Neural cell (in vitro differentiated cells): ENCODE measurements around the gene KRTAP10-3. TPM values are rescaled to one million over a fixed set of nuclear protein-coding genes. Genes with fewer than 3 reads are reported as not detected.

Source experiments
- H2AFZ ChIP-seq: fragments of 200-600, 300-800 bp; sonication (generic), shearing (Covaris generic); 2 replicates; pipeline ENCODE4 v1.6.0; 2014; ENCODE audit warnings: low read depth, mild to moderate bottlenecking, antibody characterized with exemption, low read length, moderate library complexity
- H3F3A ChIP-seq: fragments of 200-600 bp; shearing (Covaris generic); 2 replicates; pipeline ENCODE4 v1.6.1; 2016; ENCODE audit warnings: mild to moderate bottlenecking, moderate library complexity, mixed read lengths, antibody characterized with exemption, low read length; ENCODE audit not compliant: insufficient read depth, poor library complexity, severe bottlenecking
- H3K27ac ChIP-seq: fragments of 200-600, 300-800 bp; sonication (generic), shearing (Covaris generic); 2 replicates; pipeline ENCODE4 v1.5.1; 2014; ENCODE audit warnings: mild to moderate bottlenecking, low read length, moderate library complexity
- H3K27me3 ChIP-seq: fragments of 300-800, 200-600 bp; sonication (generic), shearing (Covaris generic); 2 replicates; pipeline ENCODE4 v1.6.0; 2014; ENCODE audit warnings: mild to moderate bottlenecking, low read depth, low read length, moderate library complexity; ENCODE audit not compliant: insufficient read depth
- H3K36me3 ChIP-seq: fragments of 300-800, 200-600 bp; sonication (generic), shearing (Covaris generic); 2 replicates; pipeline ENCODE4 v1.5.1; 2014; ENCODE audit warnings: mild to moderate bottlenecking, antibody characterized with exemption, low read length, moderate library complexity; ENCODE audit not compliant: insufficient read depth
- H3K4me2 ChIP-seq: fragments of 300-800, 200-600 bp; sonication (generic), shearing (Covaris generic); 2 replicates; pipeline ENCODE4 v1.6.0; 2014; ENCODE audit warnings: mild to moderate bottlenecking, low read length
- H3K4me3 ChIP-seq: fragments of 300-800, 200-600 bp; sonication (generic), shearing (Covaris generic); 2 replicates; pipeline ENCODE4 v1.5.1; 2014; ENCODE audit warnings: mild to moderate bottlenecking, low read length, moderate library complexity
- H3K79me2 ChIP-seq: fragments of 200-600 bp; shearing (Covaris generic); replicated peaks from 2 replicates; pipeline ENCODE4 v1.6.0; 2014; ENCODE audit warnings: mild to moderate bottlenecking, low read length, moderate library complexity; ENCODE audit not compliant: insufficient read depth
- H3K9ac ChIP-seq: fragments of 300-800, 200-600 bp; sonication (generic), shearing (Covaris generic); 2 replicates; pipeline ENCODE4 v1.6.1; 2016; ENCODE audit warnings: mild to moderate bottlenecking, low read length, mixed read lengths
- H3K9me2 ChIP-seq: fragments of 200-600 bp; shearing (Covaris generic); 2 replicates; pipeline ENCODE4 v1.6.1; 2016; ENCODE audit warnings: mild to moderate bottlenecking, low read length, mixed read lengths; ENCODE audit not compliant: insufficient read depth
- H3K9me3 ChIP-seq: fragments of 200-600, 300-800 bp; sonication (generic), shearing (Covaris generic); 2 replicates; pipeline ENCODE4 v1.6.1; 2016; ENCODE audit warnings: mild to moderate bottlenecking, mixed run types, low read length, moderate library complexity, mixed read lengths
- H4K20me1 ChIP-seq: fragments of 200-600 bp; shearing (Covaris generic); 2 replicates; pipeline ENCODE4 v1.6.1; 2016; ENCODE audit warnings: mild to moderate bottlenecking, mixed run types; ENCODE audit not compliant: insufficient read depth
- EP300 ChIP-seq: fragments of 450-650 bp; conservative IDR thresholded peaks from 2 replicates; pipeline ENCODE4 v1.6.1; 2014; ENCODE audit warnings: antibody characterized with exemption, mild to moderate bottlenecking, moderate library complexity; ENCODE audit not compliant: poor library complexity, severe bottlenecking
- EZH2 ChIP-seq: fragments of 200-600, 300-800 bp; shearing (Covaris generic), sonication (generic); IDR thresholded peaks from 2 replicates; pipeline ENCODE4 v1.6.1; 2014; ENCODE audit warnings: antibody characterized with exemption, low read length, borderline replicate concordance, mild to moderate bottlenecking; ENCODE audit not compliant: insufficient read depth, poor library complexity, severe bottlenecking
- MXI1 ChIP-seq: fragments of 450-650 bp; conservative IDR thresholded peaks from 2 replicates; pipeline ENCODE4 v1.6.1; 2014; ENCODE audit warnings: antibody characterized with exemption, mild to moderate bottlenecking; ENCODE audit not compliant: poor library complexity, severe bottlenecking
- POLR2AphosphoS5 ChIP-seq: IDR thresholded peaks from 2 replicates; pipeline ENCODE4 v1.6.1; 2012
- RAD21 ChIP-seq: fragments of 450-650 bp; conservative IDR thresholded peaks from 2 replicates; pipeline ENCODE4 v1.6.1; 2014; ENCODE audit warnings: antibody characterized with exemption, mild to moderate bottlenecking, moderate library complexity
- SMC3 ChIP-seq: fragments of 450-650 bp; conservative IDR thresholded peaks from 2 replicates; pipeline ENCODE4 v1.6.1; 2014; ENCODE audit warnings: antibody characterized with exemption, mild to moderate bottlenecking, moderate library complexity; ENCODE audit not compliant: poor library complexity
- TAF1 ChIP-seq: IDR thresholded peaks from 2 replicates; pipeline ENCODE4 v1.6.1; 2012; ENCODE audit warnings: low read depth
- polyA plus RNA-seq: library from polyadenylated mRNA; depleted of rRNA; stranded (reverse); fragments of >200 nt; gene quantifications from 2 replicates; pipeline ENCODE4 v1.2.3, GENCODE V29; 2014
- TF ChIP-seq, protein P1 (sequence below): IDR thresholded peaks from 2 replicates; pipeline ENCODE4 v1.6.1; 2012; ENCODE audit warnings: borderline replicate concordance
- TF ChIP-seq, protein P2 (sequence below): fragments of 450-650 bp; IDR thresholded peaks from 2 replicates; pipeline ENCODE4 v1.5.1; 2014; ENCODE audit warnings: antibody characterized with exemption, mild to moderate bottlenecking, moderate library complexity; ENCODE audit not compliant: poor library complexity, severe bottlenecking

Gene KRTAP10-3
- polyA plus RNA-seq, 1 donor from 2014 or later: not detected

DNA sequence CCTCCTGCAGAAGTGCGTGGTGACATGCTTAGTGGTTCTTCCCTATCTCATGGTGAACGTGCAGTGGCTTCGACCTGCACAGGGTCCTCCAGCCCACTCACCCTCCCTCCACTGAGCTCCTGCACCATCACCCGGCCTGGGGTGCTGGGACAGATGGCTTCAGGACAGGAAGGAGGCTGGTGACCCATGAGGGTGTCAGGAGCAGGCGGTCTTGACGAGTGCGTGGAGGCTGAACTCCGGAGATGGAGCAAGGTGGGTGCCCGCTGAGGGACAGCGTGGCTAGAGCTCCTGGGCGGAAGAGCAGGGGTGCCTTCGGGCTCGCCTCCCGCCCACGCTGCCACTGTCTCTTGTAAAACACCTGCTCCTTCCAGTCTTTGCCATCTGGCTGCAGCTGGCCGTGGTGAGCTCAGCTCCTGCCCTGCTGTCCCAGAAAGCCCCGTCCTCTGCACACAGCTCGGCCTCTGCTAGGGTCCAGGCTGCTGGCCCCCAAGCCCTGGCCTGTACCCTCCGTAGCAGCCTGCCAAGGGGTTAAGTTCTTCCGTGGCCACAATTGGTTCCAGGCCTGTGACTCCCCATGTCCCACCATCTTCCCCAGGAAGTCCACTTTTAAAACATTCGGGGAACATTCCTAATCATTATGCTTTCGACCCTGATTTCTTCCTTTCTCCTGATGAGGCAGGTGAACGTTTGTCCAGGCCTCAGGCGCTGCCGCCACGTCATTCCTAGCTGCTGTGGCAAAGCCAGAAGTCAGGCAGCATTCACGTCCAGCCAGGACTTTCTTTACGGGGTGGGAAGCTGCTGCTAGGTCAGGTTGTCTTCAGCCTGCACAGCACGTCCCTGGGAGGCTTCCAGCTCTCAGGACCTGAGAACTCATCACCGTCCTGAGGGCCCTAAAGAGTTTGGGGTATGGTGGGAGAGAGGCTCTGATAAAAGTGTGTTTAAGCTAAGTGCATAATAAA is 26.7 kb downstream of the KRTAP10-3 start:
- Histone ChIP-seq H3K4me2 (no peak overlapping the region), H2AFZ (no peak overlapping the region), H3K9me3 (no peaks in the 10 kb centered on the region), H3K79me2 (no peaks in the 10 kb centered on the region), H3K4me3 (no peak overlapping the region), H3K9me2 (no peaks in the 10 kb centered on the region), H3F3A (no peaks in the 10 kb centered on the region), H4K20me1 (no peaks in the 10 kb centered on the region), H3K36me3 (no peaks in the 10 kb centered on the region), H3K27ac (no peak overlapping the region), H3K27me3 (no peaks in the 10 kb centered on the region), H3K9ac (no peak overlapping the region)
- TF ChIP-seq MXI1 (no peak), EP300 (no peak), POLR2AphosphoS5 (no peak), TAF1 (no peak), RAD21 (no peak), EZH2 (no peak), SMC3 (no peak)
- TF ChIP-seq, protein P1, sequence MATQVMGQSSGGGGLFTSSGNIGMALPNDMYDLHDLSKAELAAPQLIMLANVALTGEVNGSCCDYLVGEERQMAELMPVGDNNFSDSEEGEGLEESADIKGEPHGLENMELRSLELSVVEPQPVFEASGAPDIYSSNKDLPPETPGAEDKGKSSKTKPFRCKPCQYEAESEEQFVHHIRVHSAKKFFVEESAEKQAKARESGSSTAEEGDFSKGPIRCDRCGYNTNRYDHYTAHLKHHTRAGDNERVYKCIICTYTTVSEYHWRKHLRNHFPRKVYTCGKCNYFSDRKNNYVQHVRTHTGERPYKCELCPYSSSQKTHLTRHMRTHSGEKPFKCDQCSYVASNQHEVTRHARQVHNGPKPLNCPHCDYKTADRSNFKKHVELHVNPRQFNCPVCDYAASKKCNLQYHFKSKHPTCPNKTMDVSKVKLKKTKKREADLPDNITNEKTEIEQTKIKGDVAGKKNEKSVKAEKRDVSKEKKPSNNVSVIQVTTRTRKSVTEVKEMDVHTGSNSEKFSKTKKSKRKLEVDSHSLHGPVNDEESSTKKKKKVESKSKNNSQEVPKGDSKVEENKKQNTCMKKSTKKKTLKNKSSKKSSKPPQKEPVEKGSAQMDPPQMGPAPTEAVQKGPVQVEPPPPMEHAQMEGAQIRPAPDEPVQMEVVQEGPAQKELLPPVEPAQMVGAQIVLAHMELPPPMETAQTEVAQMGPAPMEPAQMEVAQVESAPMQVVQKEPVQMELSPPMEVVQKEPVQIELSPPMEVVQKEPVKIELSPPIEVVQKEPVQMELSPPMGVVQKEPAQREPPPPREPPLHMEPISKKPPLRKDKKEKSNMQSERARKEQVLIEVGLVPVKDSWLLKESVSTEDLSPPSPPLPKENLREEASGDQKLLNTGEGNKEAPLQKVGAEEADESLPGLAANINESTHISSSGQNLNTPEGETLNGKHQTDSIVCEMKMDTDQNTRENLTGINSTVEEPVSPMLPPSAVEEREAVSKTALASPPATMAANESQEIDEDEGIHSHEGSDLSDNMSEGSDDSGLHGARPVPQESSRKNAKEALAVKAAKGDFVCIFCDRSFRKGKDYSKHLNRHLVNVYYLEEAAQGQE: no peak
- TF ChIP-seq, protein P2, sequence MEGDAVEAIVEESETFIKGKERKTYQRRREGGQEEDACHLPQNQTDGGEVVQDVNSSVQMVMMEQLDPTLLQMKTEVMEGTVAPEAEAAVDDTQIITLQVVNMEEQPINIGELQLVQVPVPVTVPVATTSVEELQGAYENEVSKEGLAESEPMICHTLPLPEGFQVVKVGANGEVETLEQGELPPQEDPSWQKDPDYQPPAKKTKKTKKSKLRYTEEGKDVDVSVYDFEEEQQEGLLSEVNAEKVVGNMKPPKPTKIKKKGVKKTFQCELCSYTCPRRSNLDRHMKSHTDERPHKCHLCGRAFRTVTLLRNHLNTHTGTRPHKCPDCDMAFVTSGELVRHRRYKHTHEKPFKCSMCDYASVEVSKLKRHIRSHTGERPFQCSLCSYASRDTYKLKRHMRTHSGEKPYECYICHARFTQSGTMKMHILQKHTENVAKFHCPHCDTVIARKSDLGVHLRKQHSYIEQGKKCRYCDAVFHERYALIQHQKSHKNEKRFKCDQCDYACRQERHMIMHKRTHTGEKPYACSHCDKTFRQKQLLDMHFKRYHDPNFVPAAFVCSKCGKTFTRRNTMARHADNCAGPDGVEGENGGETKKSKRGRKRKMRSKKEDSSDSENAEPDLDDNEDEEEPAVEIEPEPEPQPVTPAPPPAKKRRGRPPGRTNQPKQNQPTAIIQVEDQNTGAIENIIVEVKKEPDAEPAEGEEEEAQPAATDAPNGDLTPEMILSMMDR: no peak

DNA sequence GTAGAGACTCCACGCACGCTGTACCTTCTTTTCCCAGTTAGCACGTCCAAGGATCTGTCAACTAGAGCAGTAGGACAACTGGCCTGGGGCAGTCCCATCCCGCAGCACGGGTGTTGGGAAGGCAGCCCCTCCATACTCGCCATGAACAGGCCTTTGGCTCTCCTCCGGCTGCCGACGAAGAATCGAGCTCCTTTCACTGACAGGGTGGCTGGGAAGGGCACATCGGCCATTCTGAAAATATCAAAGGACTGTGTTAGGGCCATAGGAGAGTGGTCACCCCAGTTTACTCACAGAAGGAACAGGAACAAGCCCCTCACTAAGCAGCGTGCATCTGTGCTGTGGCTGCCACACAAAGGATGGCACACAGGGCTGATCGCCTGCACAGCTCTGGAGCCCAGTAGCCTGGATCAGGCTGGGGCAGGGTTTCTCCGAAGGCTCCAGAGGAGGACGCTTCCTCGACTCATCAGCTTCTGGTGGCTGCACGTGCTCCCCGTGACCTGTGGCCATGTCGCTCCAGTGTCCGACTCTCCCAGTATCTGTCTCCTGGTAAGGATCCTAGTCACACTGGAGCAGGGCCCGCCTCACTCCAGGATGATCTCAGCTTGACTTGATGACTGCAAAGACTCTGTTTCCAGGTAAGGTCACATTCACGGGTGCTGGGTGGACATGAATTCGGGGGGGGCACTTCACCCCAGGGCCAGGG is 27.5 kb downstream of the KRTAP10-3 start:
- no peak overlapping the region for H3K27ac ChIP-seq
- no peak overlapping the region for H3K4me2 ChIP-seq
- TF ChIP-seq SMC3: no peak
- TF ChIP-seq MXI1: no peak
- TF ChIP-seq EZH2: no peak
- TF ChIP-seq, protein P2: no peak
- TF ChIP-seq, protein P1: no peak
- H3K4me3 ChIP-seq: no peak overlapping the region
- H3K79me2 ChIP-seq: no peaks in the 10 kb centered on the region
- no peaks in the 10 kb centered on the region for H4K20me1 ChIP-seq
- no peaks in the 10 kb centered on the region for H3K9me3 ChIP-seq
- H3K9ac ChIP-seq: no peak overlapping the region
- no peaks in the 10 kb centered on the region for H3F3A ChIP-seq
- H2AFZ ChIP-seq: no peak overlapping the region
- H3K9me2 ChIP-seq: no peaks in the 10 kb centered on the region
- no peaks in the 10 kb centered on the region for H3K27me3 ChIP-seq
- no peaks in the 10 kb centered on the region for H3K36me3 ChIP-seq
